ENCODE results near the gene NPIPB2. TPM values are rescaled to one million over a fixed set of nuclear protein-coding genes. Genes with fewer than 3 reads are reported as not detected.

NPIPB2 gene
- total and polyA plus RNA-seq, 2 of the 13 experiments (the other 11 are each of a cell fraction or from before 2014, with no cell fraction given) = 1.8 to 4.1 TPM

DNA sequence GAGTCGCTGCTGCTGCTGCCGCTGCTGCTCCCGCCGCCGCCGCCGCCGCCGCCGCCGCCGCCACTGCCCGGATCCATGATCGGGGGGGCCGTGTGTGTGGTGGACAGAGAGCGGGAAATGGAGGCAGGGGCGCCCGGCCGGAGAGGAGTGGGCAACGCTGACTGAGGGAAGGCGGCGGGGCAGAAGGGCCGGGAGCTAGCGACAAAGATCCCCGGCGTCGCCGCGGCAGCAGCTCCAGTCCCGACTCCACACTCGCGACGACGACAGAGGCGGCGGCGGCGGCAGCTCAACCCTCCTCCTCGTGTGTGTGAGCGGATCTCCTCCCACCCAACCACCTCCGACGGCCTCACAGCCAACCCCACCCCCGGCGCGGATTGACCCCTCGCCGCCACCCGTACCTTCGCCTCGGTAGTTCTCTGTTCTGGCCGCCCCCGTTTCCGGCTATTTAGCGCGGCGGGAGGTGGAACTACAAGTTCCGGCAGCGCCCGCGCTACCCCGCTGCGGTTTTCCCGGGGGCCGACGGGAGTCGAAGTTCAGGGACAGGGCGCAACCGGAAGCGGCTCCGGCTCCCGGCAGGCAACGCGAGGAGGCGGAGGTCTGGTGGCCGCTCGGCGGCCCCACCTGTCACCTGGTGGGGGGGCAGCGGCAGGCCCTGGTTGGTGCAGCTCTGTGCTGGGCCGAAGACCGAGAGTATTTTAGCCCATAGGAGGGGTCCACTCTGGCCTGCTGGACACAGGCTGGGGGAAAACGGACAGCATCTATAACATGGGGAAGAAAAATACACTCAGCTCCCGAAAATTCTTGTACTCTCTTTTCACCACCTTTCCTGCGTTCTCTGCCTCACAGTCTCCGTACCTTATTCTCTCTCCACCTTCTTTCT lies 26.0 kb downstream of the NPIPB2 start, which contains the start of gene GSPT1 (continued):
- TF ChIP-seq USF2 (IDR thresholded peaks at IDR 0.05; ENCODE audit: low read depth, low read length) (no peak), USF2 (CRISPR knock-in tag; IDR thresholded peaks at IDR 0.05; ENCODE audit: borderline replicate concordance) (peak; percentile 80), KAT7 (CRISPR knock-in tag; IDR thresholded peaks at IDR 0.05; ENCODE audit: borderline replicate concordance) (peak; percentile 98), ZNF546 (CRISPR knock-in tag; conservative IDR thresholded peaks at IDR 0.05) (no peak), ZNF205 (CRISPR knock-in tag; IDR thresholded peaks at IDR 0.05) (peak; percentile 90), NFE2L1 (CRISPR knock-in tag; IDR thresholded peaks at IDR 0.05; ENCODE audit: borderline replicate concordance) (no peak), SALL2 (CRISPR knock-in tag; IDR thresholded peaks at IDR 0.05) (peak; percentile 77; the same call in 1 of the 2 replicates), MTA1 (CRISPR knock-in tag; IDR thresholded peaks at IDR 0.05; ENCODE audit: borderline replicate concordance) (peak; percentile 79; the same call in 1 of the 2 replicates), ARID2 (CRISPR knock-in tag; IDR thresholded peaks at IDR 0.05; ENCODE audit: borderline replicate concordance) (peak; percentile 92; the same call in 1 of the 2 replicates), PAX8 (CRISPR knock-in tag; IDR thresholded peaks at IDR 0.05; ENCODE audit: borderline replicate concordance) (peak; percentile 77; the same call in 1 of the 2 replicates), KMT2A (CRISPR knock-in tag; IDR thresholded peaks at IDR 0.05) (peak; percentile 96), HCFC1 (IDR thresholded peaks at IDR 0.05; ENCODE audit: low read depth, low read length) (peak; percentile 100)
- TF ChIP-seq, protein P1, sequence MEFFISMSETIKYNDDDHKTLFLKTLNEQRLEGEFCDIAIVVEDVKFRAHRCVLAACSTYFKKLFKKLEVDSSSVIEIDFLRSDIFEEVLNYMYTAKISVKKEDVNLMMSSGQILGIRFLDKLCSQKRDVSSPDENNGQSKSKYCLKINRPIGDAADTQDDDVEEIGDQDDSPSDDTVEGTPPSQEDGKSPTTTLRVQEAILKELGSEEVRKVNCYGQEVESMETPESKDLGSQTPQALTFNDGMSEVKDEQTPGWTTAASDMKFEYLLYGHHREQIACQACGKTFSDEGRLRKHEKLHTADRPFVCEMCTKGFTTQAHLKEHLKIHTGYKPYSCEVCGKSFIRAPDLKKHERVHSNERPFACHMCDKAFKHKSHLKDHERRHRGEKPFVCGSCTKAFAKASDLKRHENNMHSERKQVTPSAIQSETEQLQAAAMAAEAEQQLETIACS (CRISPR knock-in tag; IDR thresholded peaks at IDR 0.05) = no peak
- TF ChIP-seq, protein P2, sequence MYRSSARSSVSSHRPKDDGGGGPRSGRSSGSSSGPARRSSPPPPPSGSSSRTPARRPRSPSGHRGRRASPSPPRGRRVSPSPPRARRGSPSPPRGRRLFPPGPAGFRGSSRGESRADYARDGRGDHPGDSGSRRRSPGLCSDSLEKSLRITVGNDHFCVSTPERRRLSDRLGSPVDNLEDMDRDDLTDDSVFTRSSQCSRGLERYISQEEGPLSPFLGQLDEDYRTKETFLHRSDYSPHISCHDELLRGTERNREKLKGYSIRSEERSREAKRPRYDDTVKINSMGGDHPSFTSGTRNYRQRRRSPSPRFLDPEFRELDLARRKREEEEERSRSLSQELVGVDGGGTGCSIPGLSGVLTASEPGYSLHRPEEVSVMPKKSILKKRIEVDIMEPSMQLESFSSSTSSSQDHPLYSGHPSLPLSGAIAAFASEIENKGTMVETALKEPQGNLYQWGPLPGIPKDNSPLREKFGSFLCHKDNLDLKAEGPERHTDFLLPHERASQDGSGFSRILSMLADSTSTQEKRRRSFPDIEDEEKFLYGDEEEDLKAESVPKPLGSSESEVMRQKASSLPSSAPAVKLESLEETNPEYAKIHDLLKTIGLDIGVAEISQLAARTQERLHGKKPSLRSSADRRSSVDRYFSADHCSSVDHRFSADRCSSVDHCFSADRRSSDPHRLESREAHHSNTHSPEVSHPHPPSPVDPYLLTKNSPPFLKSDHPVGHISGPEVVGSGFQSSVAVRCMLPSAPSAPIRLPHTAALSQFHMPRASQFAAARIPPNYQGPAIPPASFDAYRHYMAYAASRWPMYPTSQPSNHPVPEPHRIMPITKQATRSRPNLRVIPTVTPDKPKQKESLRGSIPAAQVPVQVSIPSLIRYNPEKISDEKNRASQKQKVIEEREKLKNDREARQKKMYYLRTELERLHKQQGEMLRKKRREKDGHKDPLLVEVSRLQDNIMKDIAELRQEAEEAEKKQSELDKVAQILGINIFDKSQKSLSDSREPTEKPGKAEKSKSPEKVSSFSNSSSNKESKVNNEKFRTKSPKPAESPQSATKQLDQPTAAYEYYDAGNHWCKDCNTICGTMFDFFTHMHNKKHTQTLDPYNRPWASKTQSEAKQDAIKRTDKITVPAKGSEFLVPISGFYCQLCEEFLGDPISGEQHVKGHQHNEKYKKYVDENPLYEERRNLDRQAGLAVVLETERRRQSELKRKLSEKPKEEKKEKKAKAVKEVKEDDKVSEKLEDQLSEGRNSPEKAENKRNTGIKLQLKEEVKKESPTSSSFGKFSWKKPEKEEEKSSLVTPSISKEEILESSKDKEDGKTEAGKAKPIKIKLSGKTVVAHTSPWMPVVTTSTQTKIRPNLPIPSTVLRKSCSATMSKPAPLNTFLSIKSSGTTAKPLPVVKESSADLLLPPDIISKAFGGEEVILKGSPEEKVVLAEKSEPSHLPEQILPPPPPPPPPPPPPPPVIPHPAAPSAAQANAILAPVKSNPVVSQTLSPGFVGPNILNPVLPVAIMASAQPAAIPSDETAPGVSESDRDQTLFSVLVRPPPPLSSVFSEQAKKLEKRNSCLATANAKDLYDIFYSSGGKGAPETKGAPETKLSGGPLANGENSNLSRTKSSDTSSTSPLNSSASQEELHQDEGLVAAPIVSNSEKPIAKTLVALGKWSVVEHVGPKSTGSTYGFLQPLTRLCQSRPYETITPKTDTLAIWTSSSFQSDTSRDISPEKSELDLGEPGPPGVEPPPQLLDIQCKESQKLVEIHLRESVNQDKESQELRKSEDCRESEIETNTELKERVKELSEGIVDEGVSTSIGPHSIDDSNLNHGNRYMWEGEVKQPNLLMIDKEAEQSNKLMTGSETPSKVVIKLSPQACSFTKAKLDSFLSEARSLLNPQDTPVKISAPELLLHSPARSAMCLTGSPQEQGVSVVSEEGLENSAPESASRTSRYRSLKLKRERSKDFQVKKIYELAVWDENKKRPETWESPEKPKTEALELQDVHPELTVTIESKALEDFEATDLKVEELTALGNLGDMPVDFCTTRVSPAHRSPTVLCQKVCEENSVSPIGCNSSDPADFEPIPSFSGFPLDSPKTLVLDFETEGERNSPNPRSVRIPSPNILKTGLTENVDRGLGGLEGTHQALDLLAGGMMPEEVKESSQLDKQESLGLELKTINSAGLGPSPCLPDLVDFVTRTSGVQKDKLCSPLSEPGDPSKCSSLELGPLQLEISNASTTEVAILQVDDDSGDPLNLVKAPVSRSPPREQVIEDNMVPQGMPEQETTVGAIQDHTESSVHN (CRISPR knock-in tag; IDR thresholded peaks at IDR 0.05) = peak; percentile 71
